CD4-positive, CD25-positive, alpha-beta regulatory T cell (primary cell): ENCODE data around the gene PGGHG. TPM values are rescaled to one million over a fixed set of nuclear protein-coding genes. Genes with fewer than 3 reads are reported as not detected.
"Not testable (repeated sequence)": the region's sequence is repeated elsewhere in the genome, so short reads cannot be mapped to it uniquely, and the experiment has no call there.

Experiments
- ATAC-seq, 2 donors: fragments of 150-1000 bp; cut with Tn5 transposase; one replicate each; pipeline ENCODE4 v1.10.0; 2021; ENCODE audit warnings: low read depth in 2 of 2, moderate number of reproducible peaks in 2 of 2, moderate library complexity in 1 of 2
- DNase-seq, 3 donors: peaks; one replicate each; pipeline versions ENCODE4 v3.0.0 to v3.0.0-alpha.2; 2012 to 2022; ENCODE audit warnings: mixed read lengths in 1 of 3
- H3K27ac ChIP-seq: one replicate; pipeline ENCODE4 v1.7.0; 2013; ENCODE audit warnings: mild to moderate bottlenecking, low read length; ENCODE audit not compliant: insufficient read depth, poor library complexity, severe bottlenecking
- H3K27me3 ChIP-seq: one replicate; pipeline ENCODE4 v1.7.0; 2013; ENCODE audit warnings: low read length; ENCODE audit not compliant: control insufficient read depth, insufficient read depth
- H3K36me3 ChIP-seq: one replicate; pipeline ENCODE4 v1.7.0; 2013; ENCODE audit warnings: mild to moderate bottlenecking, low read length, moderate library complexity; ENCODE audit not compliant: control insufficient read depth, insufficient read depth
- H3K4me1 ChIP-seq: 2 replicates; pipeline ENCODE4 v1.7.0; 2013; ENCODE audit warnings: mild to moderate bottlenecking, low read length; ENCODE audit not compliant: insufficient read depth, control insufficient read depth, poor library complexity, severe bottlenecking
- H3K4me3 ChIP-seq: one replicate; pipeline ENCODE4 v1.7.0; 2013; ENCODE audit warnings: low read depth, mild to moderate bottlenecking, low read length, moderate library complexity
- H3K9me3 ChIP-seq, 2 experiments: 1 replicate in 1 of 2; 2 replicates in 1 of 2; pipeline ENCODE4 v1.7.0; 2013; ENCODE audit warnings: low read length in 2 of 2, mild to moderate bottlenecking in 1 of 2, moderate library complexity in 1 of 2; ENCODE audit not compliant: control insufficient read depth in 2 of 2
- H3K27ac Mint-ChIP-seq, 3 donors: one replicate each; pipeline ENCODE4 v1.8.0; 2020 to 2022; ENCODE audit warnings: mild to moderate bottlenecking in 3 of 3, mixed read lengths in 3 of 3, moderate library complexity in 2 of 3
- H3K27me3 Mint-ChIP-seq: one replicate; pipeline ENCODE4 v1.8.0; 2022; ENCODE audit warnings: mild to moderate bottlenecking, mixed read lengths
- H3K36me3 Mint-ChIP-seq: one replicate; pipeline ENCODE4 v1.8.0; 2020; ENCODE audit warnings: mixed read lengths
- H3K4me1 Mint-ChIP-seq, 4 donors: one replicate each; pipeline ENCODE4 v1.8.0; 2020 to 2022; ENCODE audit warnings: mixed read lengths in 4 of 4, mild to moderate bottlenecking in 1 of 4
- H3K4me3 Mint-ChIP-seq, 4 donors: one replicate each; pipeline ENCODE4 v1.8.0; 2020 to 2022; ENCODE audit warnings: mild to moderate bottlenecking in 4 of 4, mixed read lengths in 4 of 4, moderate library complexity in 3 of 4
- H3K9me3 Mint-ChIP-seq, 7 donors: one replicate each; pipeline ENCODE4 v1.8.0; 2020 to 2022; ENCODE audit warnings: mixed read lengths in 7 of 7, mild to moderate bottlenecking in 3 of 7, moderate library complexity in 2 of 7
- polyA plus RNA-seq, 4 donors: library from polyadenylated mRNA; unstranded; fragments of 300-500 nt; fragmentation: Illumina TruSeq; gene quantifications; one replicate each; pipeline ENCODE4 v1.2.3, GENCODE V29; 2021
- total RNA-seq: library from RNA; stranded (reverse); gene quantifications from one replicate; pipeline ENCODE4 v1.2.3, GENCODE V29; 2022

PGGHG gene
- total and polyA plus RNA-seq, 5 donors from 2014 or later, result 1.5 to 188 (median 2.9) TPM

DNA sequence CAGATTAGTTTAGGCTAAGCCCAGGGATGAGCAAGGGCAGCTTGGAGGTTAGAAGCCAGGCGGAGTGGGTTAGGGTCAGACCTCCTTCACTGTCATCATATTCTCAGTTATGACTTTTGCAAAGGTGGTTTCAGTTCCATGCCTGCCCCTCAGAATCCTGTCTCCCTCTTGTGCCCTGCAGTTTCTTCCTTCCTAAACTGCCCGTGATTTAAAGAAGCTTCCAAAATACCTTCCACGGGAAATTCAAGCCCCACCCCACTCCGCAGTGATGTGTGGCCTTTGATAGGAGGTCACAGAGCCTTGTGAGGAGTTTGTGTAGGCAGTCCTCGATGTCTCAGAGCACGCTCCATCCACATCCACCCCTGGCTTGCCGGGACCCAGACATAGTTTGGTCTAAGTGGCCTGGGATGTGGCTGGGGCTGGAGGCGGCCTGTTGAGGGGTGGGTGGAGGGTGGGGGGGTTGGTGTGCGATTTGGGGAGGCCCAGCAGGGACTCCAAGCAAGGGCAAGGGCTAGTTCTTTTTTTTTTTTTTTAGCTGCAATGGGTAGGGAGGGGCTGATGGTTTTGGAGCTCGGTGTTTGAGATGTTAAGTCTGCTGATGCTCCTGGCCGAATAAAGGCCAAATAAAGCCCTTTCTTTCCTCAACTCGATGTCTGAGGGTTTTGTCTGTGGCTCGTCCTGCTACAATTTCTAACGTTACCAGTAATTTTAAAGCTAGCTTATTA, 23.3 kb downstream of the PGGHG start:
- Histone ChIP-seq H3K9me3 (no peaks in the 10 kb centered on the region), H3K4me3 (peak overlapping the region; percentile 93), H3K27ac (peak overlapping the region; percentile 84), H3K4me1 (peaks cover 70% of the 10 kb centered on the region), H3K36me3 (no peaks in the 10 kb centered on the region), H3K27me3 (no peaks in the 10 kb centered on the region)
- Mint-ChIP-seq H3K9me3 (peaks cover 0 to 1% (median 0%) of the 10 kb centered on the region in 7 donors), H3K27ac (peak overlapping the region; percentile 97 to 100 (median 97)), H3K27me3 (peaks cover 20% of the 10 kb centered on the region), H3K36me3 (peaks cover 12% of the 10 kb centered on the region), H3K4me1 (peaks cover 10 to 64% (median 34%) of the 10 kb centered on the region in 4 donors), H3K4me3 (peak overlapping the region; percentile 93 to 100 (median 98))
- ATAC-seq (no peak), DNase-seq (no peak)

DNA sequence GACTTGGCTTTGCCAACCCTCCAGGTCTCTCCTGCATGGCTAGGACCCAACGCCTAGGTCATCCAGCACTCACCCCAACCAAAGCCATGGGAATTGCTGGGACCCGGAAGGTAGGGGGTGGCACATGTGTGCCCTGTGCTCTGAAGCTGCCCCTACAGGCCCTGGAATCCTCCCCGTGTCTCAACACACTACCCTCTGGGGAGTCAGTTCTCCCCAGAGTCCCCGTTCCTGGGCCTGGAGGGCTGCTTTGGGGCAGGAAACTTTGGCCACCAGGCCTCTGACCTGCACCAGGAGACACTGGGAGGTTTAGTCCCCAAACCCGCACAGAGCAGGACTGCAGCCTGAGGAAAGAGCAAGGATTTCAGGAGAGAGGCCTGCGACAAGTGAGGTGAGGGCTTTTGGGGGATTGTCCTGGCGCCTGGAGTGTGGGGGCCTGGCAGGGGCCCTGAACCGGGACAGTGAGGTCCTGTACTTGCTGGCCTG, 24.4 kb downstream of the PGGHG start:
- H3K4me1 Mint-ChIP-seq, result peaks cover 13 to 59% (median 32%) of the 10 kb centered on the region in 4 donors
- no peak for DNase-seq
- peak overlapping the region; percentile 93 for H3K4me3 ChIP-seq

DNA sequence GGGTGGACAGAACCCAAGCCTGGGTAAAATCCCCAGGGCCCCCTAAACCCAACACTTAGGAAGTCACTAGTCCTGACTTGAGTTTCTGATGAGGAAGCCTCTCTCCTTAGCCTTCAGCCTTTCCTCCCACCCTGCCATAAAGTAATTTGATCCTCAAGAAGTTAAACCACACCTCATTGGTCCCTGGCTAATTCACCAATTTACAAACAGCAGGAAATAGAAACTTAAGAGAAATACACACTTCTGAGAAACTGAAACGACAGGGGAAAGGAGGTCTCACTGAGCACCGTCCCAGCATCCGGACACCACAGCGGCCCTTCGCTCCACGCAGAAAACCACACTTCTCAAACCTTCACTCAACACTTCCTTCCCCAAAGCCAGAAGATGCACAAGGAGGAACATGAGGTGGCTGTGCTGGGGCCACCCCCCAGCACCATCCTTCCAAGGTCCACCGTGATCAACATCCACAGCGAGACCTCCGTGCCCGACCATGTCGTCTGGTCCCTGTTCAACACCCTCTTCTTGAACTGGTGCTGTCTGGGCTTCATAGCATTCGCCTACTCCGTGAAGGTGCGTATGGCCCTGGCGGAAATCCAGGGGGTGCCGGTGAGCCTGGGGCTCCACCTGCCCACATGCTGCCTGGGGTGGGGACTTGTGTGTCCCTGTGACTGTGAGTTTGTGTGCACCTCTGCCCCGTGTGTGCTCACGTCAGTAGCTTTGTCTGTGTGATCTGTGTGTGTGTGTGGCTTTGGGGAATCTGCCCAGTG, 25.0 kb downstream of the PGGHG start, which contains the start of gene IFITM1:
Gene IFITM1 (plus strand): TSS at position 254 of the 767 bp plus-strand sequence. CDS start 131 bp downstream, at position 385.
- peaks cover 66% of the 10 kb centered on the region for H3K4me1 ChIP-seq
- H3K27ac ChIP-seq, result peak within 1 kb of the TSS; percentile 84
- Mint-ChIP-seq H3K4me1 (peaks cover 13 to 53% (median 29%) of the 10 kb centered on the region in 4 donors), H3K27me3 (peaks cover 20% of the 10 kb centered on the region), H3K4me3 (peak within 1 kb of the TSS; percentile 93 to 100 (median 98)), H3K36me3 (peaks cover 12% of the 10 kb centered on the region), H3K27ac (peak within 1 kb of the TSS; percentile 97 to 100 (median 97)), H3K9me3 (peaks cover 0 to 1% (median 0%) of the 10 kb centered on the region in 7 donors)
- peak within 1 kb of the TSS; percentile 93 for H3K4me3 ChIP-seq
- peak; percentile 57 to 61 for ATAC-seq
- no peaks in the 10 kb centered on the region for H3K27me3 ChIP-seq
- no peaks in the 10 kb centered on the region for H3K36me3 ChIP-seq
- no peaks in the 10 kb centered on the region for H3K9me3 ChIP-seq
- peak in 2 of 3 donors; percentile 69 to 93 for DNase-seq

More for the DNA sequence above, 24.4 kb downstream of the PGGHG start:
- peaks cover 20% of the 10 kb centered on the region for H3K27me3 Mint-ChIP-seq
- peaks cover 12% of the 10 kb centered on the region for H3K36me3 Mint-ChIP-seq
- H3K27ac Mint-ChIP-seq, result peak overlapping the region; percentile 97 to 100 (median 97)
- H3K4me1 ChIP-seq, result peaks cover 69% of the 10 kb centered on the region
- peak overlapping the region; percentile 84 for H3K27ac ChIP-seq
- peaks cover 0 to 1% (median 0%) of the 10 kb centered on the region in 7 donors for H3K9me3 Mint-ChIP-seq
- H3K4me3 Mint-ChIP-seq, result peak overlapping the region; percentile 93 to 100 (median 98)
- no peaks in the 10 kb centered on the region for H3K27me3 ChIP-seq
- ATAC-seq, result no peak
- no peaks in the 10 kb centered on the region for H3K9me3 ChIP-seq
- no peaks in the 10 kb centered on the region for H3K36me3 ChIP-seq

DNA sequence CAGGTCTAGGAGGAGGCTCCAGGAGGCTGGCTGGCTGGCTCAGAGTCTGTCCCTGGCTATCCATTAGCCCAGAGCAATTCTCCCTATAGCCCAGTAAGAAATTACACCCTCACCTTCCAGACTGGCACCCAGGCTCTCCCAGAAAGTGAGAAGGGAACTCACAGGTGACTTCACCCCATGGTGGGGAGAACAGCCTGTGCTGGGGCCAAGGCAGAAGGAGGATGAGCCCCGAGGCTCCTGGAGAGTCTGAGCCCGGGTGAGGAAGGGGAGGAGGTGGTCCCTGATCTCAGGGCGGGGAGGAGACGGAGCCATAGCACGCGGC, 25.6 kb downstream of the PGGHG start:
- H3K4me1 ChIP-seq, result peaks cover 63% of the 10 kb centered on the region

DNA sequence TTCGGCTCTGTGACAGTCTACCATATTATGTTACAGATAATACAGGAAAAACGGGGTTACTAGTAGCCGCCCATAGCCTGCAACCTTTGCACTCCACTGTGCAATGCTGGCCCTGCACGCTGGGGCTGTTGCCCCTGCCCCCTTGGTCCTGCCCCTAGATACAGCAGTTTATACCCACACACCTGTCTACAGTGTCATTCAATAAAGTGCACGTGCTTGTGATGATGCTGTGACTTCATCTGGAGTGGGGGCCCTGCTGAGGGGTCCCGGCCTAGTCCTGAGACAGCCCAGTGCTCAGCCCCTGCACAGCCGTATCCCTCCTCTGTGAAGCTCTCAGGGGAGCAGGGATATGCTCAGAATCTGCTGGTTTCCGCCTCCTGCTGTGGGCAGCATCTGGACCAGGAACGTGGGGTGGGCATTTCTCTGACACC, 26.1 kb downstream of the PGGHG start:
- Mint-ChIP-seq H3K4me1 (peaks cover 6 to 51% (median 23%) of the 10 kb centered on the region in 4 donors), H3K27me3 (peaks cover 20% of the 10 kb centered on the region), H3K4me3 (peak overlapping the region; percentile 93 to 100 (median 98)), H3K27ac (peak overlapping the region; percentile 97 to 100 (median 97)), H3K9me3 (no peaks in the 10 kb centered on the region), H3K36me3 (peaks cover 12% of the 10 kb centered on the region)
- H3K27ac ChIP-seq, result peak overlapping the region; percentile 84
- peaks cover 60% of the 10 kb centered on the region for H3K4me1 ChIP-seq
- ATAC-seq (no peak), DNase-seq (peak in 1 of 3 donors; percentile 34)
- H3K9me3 ChIP-seq, result no peaks in the 10 kb centered on the region
- no peaks in the 10 kb centered on the region for H3K27me3 ChIP-seq
- peak overlapping the region; percentile 93 for H3K4me3 ChIP-seq
- H3K36me3 ChIP-seq, result no peaks in the 10 kb centered on the region

More for the DNA sequence above, 25.6 kb downstream of the PGGHG start:
- not testable (repeated sequence) for ATAC-seq, H3K9me3 Mint-ChIP-seq, H3K9me3 ChIP-seq, H3K27me3 ChIP-seq, DNase-seq, H3K36me3 ChIP-seq
- Mint-ChIP-seq H3K4me3 (peak overlapping the region; percentile 93 to 100 (median 98)), H3K36me3 (peaks cover 12% of the 10 kb centered on the region), H3K4me1 (peaks cover 8 to 50% (median 24%) of the 10 kb centered on the region in 4 donors), H3K27me3 (peaks cover 20% of the 10 kb centered on the region), H3K27ac (peak overlapping the region; percentile 97 to 100 (median 97))
- Histone ChIP-seq H3K4me3 (peak overlapping the region; percentile 93), H3K27ac (peak overlapping the region; percentile 84)

DNA sequence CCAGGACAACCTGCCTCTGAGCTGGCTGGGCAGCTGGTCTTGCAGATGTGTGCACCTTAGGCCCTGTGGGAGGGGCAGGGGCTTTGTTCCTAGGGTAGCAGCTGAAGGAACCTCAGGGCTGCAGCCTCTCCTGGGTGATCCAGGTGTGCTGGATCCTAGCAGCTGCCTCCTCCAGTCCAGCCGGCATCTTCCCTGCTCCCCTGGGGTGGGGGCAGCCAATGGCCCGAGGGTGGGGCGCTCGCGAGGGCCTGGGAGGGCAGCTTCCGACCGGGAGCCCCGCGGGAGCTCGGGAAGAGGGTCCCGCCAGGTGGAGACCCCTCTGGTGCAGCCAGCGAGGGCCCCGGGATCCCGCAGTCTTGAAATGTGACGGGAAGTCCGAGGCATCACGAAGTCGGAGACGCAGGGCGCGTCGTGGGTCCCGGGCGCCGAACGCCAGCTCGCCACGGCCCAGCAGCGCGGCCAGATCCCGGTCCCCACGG, 26.6 kb downstream of the PGGHG start:
- Mint-ChIP-seq H3K4me1 (peaks cover 6 to 56% (median 25%) of the 10 kb centered on the region in 4 donors), H3K36me3 (peaks cover 12% of the 10 kb centered on the region), H3K4me3 (peak overlapping the region; percentile 93 to 100 (median 98)), H3K27me3 (peaks cover 20% of the 10 kb centered on the region), H3K27ac (peak overlapping the region; percentile 97 to 100 (median 97)), H3K9me3 (no peaks in the 10 kb centered on the region)
- ATAC-seq (no peak), DNase-seq (no peak)
- Histone ChIP-seq H3K27me3 (no peaks in the 10 kb centered on the region), H3K27ac (peak overlapping the region; percentile 84), H3K9me3 (no peaks in the 10 kb centered on the region), H3K4me1 (peaks cover 59% of the 10 kb centered on the region), H3K36me3 (no peaks in the 10 kb centered on the region), H3K4me3 (peak overlapping the region; percentile 93)

DNA sequence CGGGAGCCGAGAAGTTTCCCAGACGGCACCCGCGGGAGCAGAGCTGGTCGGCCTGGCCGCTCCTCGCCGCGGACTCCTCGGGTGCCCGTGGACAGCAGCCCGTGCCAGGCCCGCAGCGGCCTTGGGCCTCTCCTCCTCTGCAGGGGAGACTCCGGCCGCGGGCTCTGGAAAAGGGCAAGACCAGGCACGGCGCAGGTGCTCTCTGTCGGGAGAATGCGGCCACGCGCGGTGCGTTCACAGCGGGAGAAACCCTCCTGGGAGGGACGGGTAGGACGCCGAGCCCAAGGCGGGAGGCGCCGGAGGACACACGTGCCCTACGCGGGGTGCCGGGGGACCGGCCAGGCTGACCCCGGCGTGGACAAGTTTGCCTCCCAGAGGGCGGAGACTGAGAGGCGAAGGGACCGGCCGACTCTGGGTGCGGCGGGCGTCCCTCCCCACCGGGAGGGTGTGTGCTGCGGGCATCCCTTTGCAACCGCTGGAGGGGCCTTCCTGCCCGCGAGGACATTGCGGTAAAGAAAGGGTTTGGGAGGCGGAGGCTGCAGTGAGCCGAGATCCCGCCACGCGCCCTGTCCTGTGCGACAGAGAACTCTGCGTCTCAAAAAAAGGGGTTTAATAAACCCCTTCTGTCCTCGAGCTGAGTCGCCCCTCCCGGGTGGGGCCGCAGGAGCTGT, 27.2 kb downstream of the PGGHG start:
- Mint-ChIP-seq H3K27me3 (peaks cover 25% of the 10 kb centered on the region), H3K4me1 (peaks cover 6 to 59% (median 25%) of the 10 kb centered on the region in 4 donors)

More for the DNA sequence above, 27.2 kb downstream of the PGGHG start:
- Histone ChIP-seq H3K27ac (peak overlapping the region; percentile 84), H3K4me3 (peak overlapping the region; percentile 66), H3K27me3 (no peaks in the 10 kb centered on the region), H3K4me1 (peaks cover 64% of the 10 kb centered on the region), H3K9me3 (no peaks in the 10 kb centered on the region), H3K36me3 (no peaks in the 10 kb centered on the region)
- H3K9me3 Mint-ChIP-seq, result no peaks in the 10 kb centered on the region
- H3K36me3 Mint-ChIP-seq, result peaks cover 12% of the 10 kb centered on the region
- ATAC-seq, result no peak
- H3K4me3 Mint-ChIP-seq, result peak overlapping the region; percentile 90 to 96 (median 94)
- DNase-seq, result peak in 1 of 3 donors; percentile 45
- H3K27ac Mint-ChIP-seq, result peak overlapping the region; percentile 94 to 96 (median 95)
